Ovary (tissue), 9 donors: ENCODE measurements around the gene KCNJ6. TPM values are rescaled to one million over a fixed set of nuclear protein-coding genes. Genes with fewer than 3 reads are reported as not detected.
"Not testable (repeated sequence)": the region's sequence is repeated elsewhere in the genome, so short reads cannot be mapped to it uniquely, and the experiment has no call there.

Experiments used
- DNase-seq, 5 donors: peaks; one replicate each; pipeline ENCODE4 v3.0.0-alpha.2; 2019 to 2020
- H3K27ac ChIP-seq, 2 donors: fragments of 200-600 bp; one replicate each; pipeline versions ENCODE4 v1.5.1 to v1.8.0; 2019 to 2022
- H3K27me3 ChIP-seq: fragments of 200-600 bp; one replicate; pipeline ENCODE4 v1.8.0; 2022
- H3K36me3 ChIP-seq: fragments of 200-600 bp; sonication (generic); one replicate; pipeline ENCODE4 v1.5.1; 2019
- H3K4me1 ChIP-seq: one replicate; pipeline ENCODE4 v1.8.1; 2013; ENCODE audit warnings: mild to moderate bottlenecking, moderate library complexity; ENCODE audit not compliant: insufficient read depth
- H3K4me3 ChIP-seq: fragments of 200-600 bp; sonication (generic); one replicate; pipeline ENCODE4 v1.5.1; 2017
- H3K9me3 ChIP-seq, 2 donors: fragments of 200-600 bp in 1 of 2; sonication (generic) in 1 of 2; one replicate each; pipeline versions ENCODE4 v1.5.1 to v1.8.1; 2013 to 2019; ENCODE audit warnings: mild to moderate bottlenecking in 1 of 2, moderate library complexity in 1 of 2
- CTCF ChIP-seq, 3 donors: fragments of 450-650 bp in 2 of 3; fragments of 200-600 bp in 1 of 3; IDR thresholded peaks; one replicate each; pipeline versions ENCODE4 v1.5.1 to v1.8.0; 2016 to 2022; ENCODE audit warnings: antibody characterized with exemption in 3 of 3, mild to moderate bottlenecking in 1 of 3
- EP300 ChIP-seq: sonication (generic); formaldehyde crosslinking; IDR thresholded peaks from one replicate; pipeline ENCODE4 v1.6.1; 2017; ENCODE audit warnings: antibody characterized with exemption
- POLR2A ChIP-seq: fragments of 450-650 bp; IDR thresholded peaks from one replicate; pipeline ENCODE4 v1.6.1; 2017; ENCODE audit warnings: antibody characterized with exemption, mild to moderate bottlenecking, moderate library complexity
- WGBS, 3 donors: extraction: QIAGEN DNeasy Blood & Tissue Kit in 1 of 3; methylation state at CpG; one replicate each; pipeline versions ENCODE4 v1.1.5 to v1.1.7; 2013 to 2017; 5-methylcytosine and 5-hydroxymethylcytosine counted together
- intact Hi-C, 4 donors: fragments of 100-400 bp; cut with DNase I; formaldehyde crosslinking; loops; one replicate each; pipeline versions ENCODE4 v1.11.0 to v1.15.1; 2022 to 2023
- polyA plus RNA-seq, 2 donors: library from polyadenylated mRNA; stranded (reverse); fragments of 200-250 nt in 1 of 2; fragments of 350-450 nt in 1 of 2; fragmentation: Illumina TruSeq in 1 of 2; extraction: RNeasy Lipid Tissue Mini Kit (QIAGEN cat#74804) in 1 of 2; gene quantifications; one replicate each; pipeline ENCODE4 v1.2.3, GENCODE V29; 2013 to 2014
- total RNA-seq, 7 donors: library from RNA; depleted of rRNA in 2 of 7; stranded (reverse); fragments of >200 nt in 2 of 7; fragmentation: NEBNext Ultra II Directional in 3 of 7; extraction: Animal tissue kit (Norgen Biotek cat#: 25700) in 3 of 7; gene quantifications; one replicate each; pipeline versions ENCODE4 v1.1.0 to v1.2.4, GENCODE V29; 2016 to 2023
- donor health status: DM: no; HTN: no; CAD: no; lungs with moderate emphysema.
- donor health status: DM: no; HTN: no; CAD: no.
- donor health status: Bipolar disorder and iron deficiency.
- donor health status: DM: yes; HTN: yes; CAD: no.
- donor health status: DM: no; HTN: no; CAD: no.
- donor health status: DM: yes; HTN: yes; CAD: no.

The KCNJ6 gene
- total and polyA plus RNA-seq, 9 donors: 0.01 TPM; not detected in 8

GRCh38 chr21:37763298-37763697 is 153.0 kb downstream of the KCNJ6 start:
- TF ChIP-seq EP300 (no peak), POLR2A (no peak), CTCF (IDR thresholded peaks at IDR 0.05) (no peak)

GRCh38 chr21:37762606-37763005 is 153.7 kb downstream of the KCNJ6 start:
- 36 to 53% (median 38%) methylated on average over 12 of the region's 12 CpGs for WGBS, 3 donors
- no peaks in the 10 kb centered on the region for H3K4me1 ChIP-seq
- H3K36me3 ChIP-seq: no peaks in the 10 kb centered on the region
- H3K27me3 ChIP-seq: no peaks in the 10 kb centered on the region
- no peak for DNase-seq
- no peak overlapping the region for H3K4me3 ChIP-seq
- H3K27ac ChIP-seq: no peak overlapping the region
- TF ChIP-seq EP300 (no peak), CTCF (IDR thresholded peaks at IDR 0.05) (no peak), POLR2A (no peak)
- no peaks in the 10 kb centered on the region for H3K9me3 ChIP-seq
- intact Hi-C loops: no loop called here

More at GRCh38 chr21:37763298-37763697, 153.0 kb downstream of the KCNJ6 start:
- Histone ChIP-seq H3K27ac (no peak overlapping the region), H3K9me3 (no peaks in the 10 kb centered on the region), H3K4me1 (no peaks in the 10 kb centered on the region), H3K27me3 (no peaks in the 10 kb centered on the region), H3K4me3 (no peak overlapping the region), H3K36me3 (no peaks in the 10 kb centered on the region)
- 63 to 76% (median 73%) methylated on average over 5 of the region's 5 CpGs for WGBS, 3 donors
- intact Hi-C loops: no loop called here
- no peak for DNase-seq

GRCh38 chr21:37761406-37761805 is 154.9 kb downstream of the KCNJ6 start:
- 92 to 95% (median 93%) methylated on average over 4 of the region's 4 CpGs for WGBS, 3 donors
- intact Hi-C loops: not testable (repeated sequence)

GRCh38 chr21:37759777-37760176 is 156.5 kb downstream of the KCNJ6 start:
- no peak overlapping the region for H3K4me3 ChIP-seq
- DNase-seq: no peak
- no peaks in the 10 kb centered on the region for H3K27me3 ChIP-seq
- H3K36me3 ChIP-seq: no peaks in the 10 kb centered on the region
- H3K9me3 ChIP-seq: no peaks in the 10 kb centered on the region
- H3K4me1 ChIP-seq: no peaks in the 10 kb centered on the region
- no peak overlapping the region for H3K27ac ChIP-seq
- WGBS, 3 donors: 82 to 86% (median 83%) methylated on average over 9 of the region's 9 CpGs
- no peak for TF ChIP-seq EP300
- no peak for TF ChIP-seq CTCF (IDR thresholded peaks at IDR 0.05)
- TF ChIP-seq POLR2A: no peak
- intact Hi-C loops: no loop called here

More at GRCh38 chr21:37761406-37761805, 154.9 kb downstream of the KCNJ6 start:
- H3K27me3 ChIP-seq, H3K4me3 ChIP-seq, H3K36me3 ChIP-seq, H3K9me3 ChIP-seq, DNase-seq, H3K27ac ChIP-seq, H3K4me1 ChIP-seq: not testable (repeated sequence)

- intact Hi-C loops: no loop called here
- no peaks in the 10 kb centered on the region for H3K4me1 ChIP-seq
- H3K9me3 ChIP-seq: no peaks in the 10 kb centered on the region
- 38 to 56% (median 51%) methylated on average over 7 of the region's 7 CpGs for WGBS, 3 donors
- H3K27me3 ChIP-seq: no peaks in the 10 kb centered on the region
- no peak for DNase-seq
- TF ChIP-seq CTCF (IDR thresholded peaks at IDR 0.05) (no peak), POLR2A (no peak), EP300 (no peak)
- H3K27ac ChIP-seq: no peak overlapping the region
- no peaks in the 10 kb centered on the region for H3K36me3 ChIP-seq
- no peak overlapping the region for H3K4me3 ChIP-seq
Observed at GRCh38 chr21:37758982-37759381, 157.3 kb downstream of the KCNJ6 start.
